GM19099 (cell line): ENCODE results near the gene C4orf17.

ENCODE experiments used
- POLR2A ChIP-seq: IDR thresholded peaks from 3 replicates; pipeline ENCODE4 v1.6.1; 2011; ENCODE audit warnings: low read depth; ENCODE audit not compliant: insufficient read length; ENCODE audit errors: extremely low read depth

Gene C4orf17

GRCh38 chr4:99586797-99587196 is 76.0 kb downstream of the C4orf17 start:
- no peak for TF ChIP-seq POLR2A

- TF ChIP-seq POLR2A = no peak
Measured at GRCh38 chr4:99587309-99587708, 76.5 kb downstream of the C4orf17 start.

GRCh38 chr4:99587803-99588202 is 77.0 kb downstream of the C4orf17 start:
- no peak for TF ChIP-seq POLR2A

- TF ChIP-seq POLR2A = no peak
Measured at GRCh38 chr4:99591757-99592156, 80.9 kb downstream of the C4orf17 start.
